HG02571 (cell line): ENCODE results near the gene SLC2A4.

Experiments used
- ATAC-seq: cut with Tn5 transposase; IDR thresholded peaks from one replicate; pipeline ENCODE4 v1.9.1; 2021; ENCODE audit warnings: mild to moderate bottlenecking, moderate library complexity; ENCODE audit not compliant: unreplicated experiment

The SLC2A4 gene

GRCh38 chr17:7263801-7264078 lies 17.8 kb upstream of the SLC2A4 start:
- ATAC-seq: no peak

DNA sequence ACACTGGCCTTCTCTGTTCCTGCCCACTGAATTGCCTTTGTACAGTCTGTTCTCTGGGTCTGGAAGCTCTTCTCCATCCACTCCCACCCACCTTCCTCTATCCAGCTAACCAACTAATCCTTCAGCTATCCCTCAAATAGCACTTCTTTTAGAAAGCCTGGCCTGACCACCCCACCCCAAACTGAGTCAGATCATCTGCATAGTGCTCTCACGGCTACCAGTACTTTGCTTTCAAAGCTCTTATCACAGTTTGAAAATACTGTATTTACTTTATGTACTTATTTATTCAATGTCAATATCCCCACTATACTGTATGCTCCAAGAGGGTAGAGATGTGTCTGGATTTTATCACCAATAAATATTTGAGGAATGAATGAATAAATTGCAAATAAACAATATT lies 14.7 kb upstream of the SLC2A4 start:
- no peak for ATAC-seq

GRCh38 chr17:7279448-7279847 lies 2.1 kb upstream of the SLC2A4 start:
- no peak for ATAC-seq

DNA sequence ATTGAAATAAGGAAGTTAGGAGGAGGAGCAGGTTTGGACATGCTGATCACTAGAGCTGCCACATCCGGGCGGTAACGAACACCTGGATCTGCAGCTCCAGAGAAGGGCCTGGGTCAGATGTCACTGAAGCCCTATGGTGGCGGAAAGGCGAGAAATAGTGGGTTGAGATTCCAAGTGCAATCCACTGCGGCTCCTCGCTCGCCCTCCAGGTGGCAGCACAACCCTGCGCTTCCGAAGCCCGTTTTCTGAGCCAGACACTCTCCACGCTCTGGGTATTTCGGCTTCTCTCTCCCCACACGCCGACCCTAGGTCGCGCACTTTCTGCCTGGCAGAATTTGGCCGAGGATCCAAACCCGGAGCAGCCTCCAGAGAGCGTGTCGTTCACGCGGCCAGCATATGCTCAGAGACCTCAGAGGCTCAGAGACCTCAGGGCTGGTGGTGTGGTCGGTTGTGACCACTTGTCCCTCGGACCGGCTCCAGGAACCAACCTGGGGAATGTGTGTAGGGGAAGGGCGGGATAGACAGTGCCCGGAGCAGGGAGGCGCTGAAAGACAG lies 922 bp upstream of the SLC2A4 start:
- no peak for ATAC-seq

GRCh38 chr17:7281953-7282751 lies 634 bp downstream of the SLC2A4 start:
- ATAC-seq: no peak

- no peak for ATAC-seq
These were observed 1.3 kb downstream of the SLC2A4 start for GRCh38 chr17:7282752-7283321.

DNA sequence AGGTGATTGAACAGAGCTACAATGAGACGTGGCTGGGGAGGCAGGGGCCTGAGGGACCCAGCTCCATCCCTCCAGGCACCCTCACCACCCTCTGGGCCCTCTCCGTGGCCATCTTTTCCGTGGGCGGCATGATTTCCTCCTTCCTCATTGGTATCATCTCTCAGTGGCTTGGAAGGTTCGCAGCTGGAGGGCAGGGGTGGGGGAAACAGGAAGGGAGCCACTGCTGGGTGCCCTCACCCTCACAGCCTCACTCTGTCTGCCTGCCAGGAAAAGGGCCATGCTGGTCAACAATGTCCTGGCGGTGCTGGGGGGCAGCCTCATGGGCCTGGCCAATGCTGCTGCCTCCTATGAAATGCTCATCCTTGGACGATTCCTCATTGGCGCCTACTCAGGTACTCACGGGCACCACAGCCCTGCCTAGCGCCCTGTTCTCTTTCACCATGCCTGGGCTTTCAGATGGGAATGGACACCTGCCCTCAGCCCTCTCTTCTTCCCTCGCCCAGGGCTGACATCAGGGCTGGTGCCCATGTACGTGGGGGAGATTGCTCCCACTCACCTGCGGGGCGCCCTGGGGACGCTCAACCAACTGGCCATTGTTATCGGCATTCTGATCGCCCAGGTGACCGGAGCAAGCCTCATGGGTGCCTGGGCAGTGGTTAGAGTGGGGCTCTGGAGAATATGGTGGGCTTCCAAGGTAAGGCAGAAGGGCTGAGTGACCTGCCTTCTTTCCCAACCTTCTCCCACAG lies 2.1 kb downstream of the SLC2A4 start:
- no peak for ATAC-seq

GRCh38 chr17:7284911-7285310 lies 3.4 kb downstream of the SLC2A4 start:
- no peak for ATAC-seq

GRCh38 chr17:7285679-7286078 lies 4.2 kb downstream of the SLC2A4 start:
- no peak for ATAC-seq

- no peak for ATAC-seq
These were observed 7.9 kb downstream of the SLC2A4 start for GRCh38 chr17:7289256-7290032.

DNA sequence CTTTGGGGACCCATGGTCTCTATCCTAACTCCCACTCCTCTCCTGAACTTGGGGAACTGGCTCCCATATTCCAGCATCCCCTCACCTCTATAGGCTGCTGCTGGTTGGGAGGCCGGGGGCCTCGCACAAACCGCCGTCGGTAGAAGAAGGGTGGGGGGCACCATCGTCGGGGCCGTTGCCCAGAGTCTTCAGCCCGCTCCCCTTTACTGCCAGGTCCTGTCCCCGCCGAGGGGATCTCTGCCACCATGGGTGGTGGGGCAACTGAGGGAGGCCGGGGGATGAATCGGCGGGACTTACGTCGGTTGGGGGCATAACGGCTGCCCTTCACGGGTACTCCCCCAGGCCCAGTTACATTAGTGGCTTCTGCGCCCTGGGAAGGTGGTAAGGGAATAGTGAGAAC lies 8.6 kb downstream of the SLC2A4 start:
- ATAC-seq: no peak

- ATAC-seq: no peak
These were observed 9.2 kb downstream of the SLC2A4 start for GRCh38 chr17:7290685-7291084.

GRCh38 chr17:7292194-7292593 lies 10.7 kb downstream of the SLC2A4 start:
- ATAC-seq: no peak

DNA sequence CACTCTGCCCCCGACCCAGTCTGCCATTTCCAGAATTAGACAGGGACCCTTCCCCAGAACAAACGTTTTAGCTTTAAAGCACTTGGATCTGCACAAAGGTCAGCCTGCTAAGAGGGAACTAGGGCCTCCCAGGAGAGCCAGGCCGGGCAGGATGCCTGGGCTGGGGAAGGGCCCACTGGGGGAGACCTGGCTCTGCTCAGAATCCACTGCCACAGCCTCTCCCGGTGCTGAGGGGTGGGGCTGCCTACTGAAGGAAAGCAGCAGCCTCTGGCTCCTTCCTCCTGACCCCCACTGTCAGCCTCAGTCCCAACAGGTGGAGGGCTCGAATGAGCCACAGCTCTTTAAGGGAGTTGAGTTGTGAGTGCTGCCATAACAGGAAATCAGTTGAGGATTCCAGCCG lies 11.2 kb downstream of the SLC2A4 start:
- no peak for ATAC-seq

DNA sequence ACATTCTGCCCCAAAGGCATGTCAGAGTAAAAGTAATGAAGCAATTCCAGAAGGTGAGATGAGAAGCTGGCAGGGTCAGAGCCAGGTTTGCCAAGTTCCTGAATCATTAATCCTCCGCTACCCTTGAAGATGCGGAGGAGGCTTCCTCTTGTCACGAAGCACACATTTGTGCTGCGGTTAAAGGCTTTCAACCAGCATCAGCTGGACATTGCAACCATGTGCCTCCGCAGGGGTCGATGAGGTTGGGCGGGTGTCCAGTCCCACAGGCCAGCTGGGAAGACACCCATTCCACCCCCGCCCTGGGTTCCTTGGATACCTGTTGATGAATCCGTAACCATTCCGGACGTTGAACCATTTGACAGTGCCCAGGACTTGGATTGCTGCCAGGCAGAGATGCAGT lies 11.6 kb downstream of the SLC2A4 start:
- ATAC-seq: no peak

GRCh38 chr17:7293816-7294613 lies 12.5 kb downstream of the SLC2A4 start:
- no peak for ATAC-seq

DNA sequence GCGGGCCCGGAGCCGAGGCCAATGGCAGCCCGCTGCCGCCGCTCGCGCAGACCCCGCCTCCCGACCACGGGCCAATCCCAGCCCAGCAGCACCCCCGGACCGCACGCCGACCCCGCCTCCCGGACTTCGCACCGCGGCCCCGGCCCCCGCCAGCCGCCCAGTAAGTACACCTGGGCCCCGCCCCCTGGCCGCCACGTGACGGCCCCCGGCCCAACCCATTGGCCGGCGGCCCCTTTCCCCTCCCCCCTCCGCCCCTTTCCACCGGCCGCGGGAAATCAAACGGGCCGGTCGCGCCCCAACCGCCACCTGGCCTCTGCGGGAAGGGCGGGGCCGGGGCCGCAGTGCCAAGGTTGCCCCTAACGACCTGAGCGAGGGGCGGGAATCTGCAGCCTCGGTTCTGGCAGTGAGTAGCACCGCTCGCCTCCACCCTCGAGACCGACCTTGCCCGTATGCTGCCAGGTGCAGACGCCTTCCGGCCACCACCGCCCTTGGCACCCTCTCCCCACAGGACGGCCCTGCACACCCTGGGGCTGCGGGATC lies 13.2 kb downstream of the SLC2A4 start, which contains the start of gene YBX2:
TSS of gene YBX2 (minus strand) at position 26 of the 540 bp plus-strand sequence. CDS start 139 bp downstream, outside the sequence.
- no peak for ATAC-seq

DNA sequence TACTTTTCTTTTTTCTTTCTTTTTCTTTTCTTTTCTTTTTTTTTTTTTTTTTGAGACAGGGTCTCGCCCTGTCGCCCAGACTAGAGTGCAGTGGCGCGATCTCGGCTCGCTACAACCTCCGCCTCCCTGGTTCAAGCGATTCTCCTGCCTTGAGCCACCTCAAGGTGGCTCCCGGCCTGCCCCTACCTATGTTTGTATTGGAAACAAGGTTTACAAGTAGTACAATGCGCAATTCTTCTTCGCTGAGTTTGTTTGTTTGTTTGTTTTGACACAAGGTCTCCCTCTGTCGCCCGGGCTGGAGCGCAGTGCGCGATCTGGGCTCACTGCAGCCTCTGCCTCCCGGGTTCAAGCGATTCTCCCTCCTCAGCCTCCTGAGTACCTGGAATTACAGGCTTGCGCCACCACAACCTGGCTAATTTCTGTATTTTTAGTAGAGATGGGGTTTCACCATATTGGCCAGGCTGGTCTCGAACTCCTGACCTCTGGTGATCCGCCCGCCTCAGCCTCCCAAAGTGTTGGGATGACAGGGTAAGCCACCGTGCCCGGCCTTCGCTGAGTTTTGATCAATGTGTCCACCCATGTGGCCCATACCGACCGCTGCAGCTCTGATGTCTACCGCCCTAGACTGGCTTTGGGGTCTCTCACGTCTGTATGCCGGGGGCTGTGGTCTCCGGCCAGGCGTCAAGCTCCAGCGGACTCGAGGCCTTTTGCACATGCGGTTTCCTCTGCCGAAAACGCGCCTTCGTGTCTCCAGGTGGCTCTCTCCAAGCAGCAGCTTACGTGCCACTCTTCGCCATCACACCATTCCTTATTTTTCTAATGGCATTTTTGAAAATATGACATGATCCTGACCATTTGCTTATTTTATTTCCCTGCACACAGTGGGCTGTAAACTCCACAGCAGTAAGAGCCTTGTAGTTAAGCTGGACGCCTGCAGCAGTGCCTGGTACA lies 14.0 kb downstream of the SLC2A4 start:
- no peak for ATAC-seq
